CD4-positive, alpha-beta memory T cell (primary cell): ENCODE measurements around the gene NES. TPM values are rescaled to one million over a fixed set of nuclear protein-coding genes. Genes with fewer than 3 reads are reported as not detected.

Experiments used
- CTCF ChIA-PET: fragments of 350-600 bp; sonication (Branson Sonifier 250); formaldehyde crosslinking; loops from one replicate; lab custom pipeline; 2021; ENCODE audit warnings: inconsistent platforms; ENCODE audit not compliant: partially characterized antibody; lab: Charles Lee
- POLR2A ChIA-PET: fragments of 350-600 bp; sonication (Branson Sonifier 250); formaldehyde crosslinking; loops from one replicate; lab custom pipeline; 2021; ENCODE audit not compliant: partially characterized antibody; lab: Charles Lee
- DNase-seq, 5 donors: peaks; one replicate each; pipeline versions ENCODE4 v3.0.0 to v3.0.0-alpha.2; 2020 to 2022; ENCODE audit warnings: mixed read lengths in 1 of 5
- H3K27ac ChIP-seq: one replicate; pipeline ENCODE4 v1.7.0; 2013; ENCODE audit warnings: low read depth, low read length
- H3K27me3 ChIP-seq: 2 replicates; pipeline ENCODE4 v1.7.0; 2013; ENCODE audit warnings: mild to moderate bottlenecking, low read length, moderate library complexity; ENCODE audit not compliant: insufficient read depth
- H3K36me3 ChIP-seq: 2 replicates; pipeline ENCODE4 v1.7.0; 2013; ENCODE audit warnings: mild to moderate bottlenecking, low read length, moderate library complexity; ENCODE audit not compliant: insufficient read depth
- H3K4me1 ChIP-seq: 2 replicates; pipeline ENCODE4 v1.7.0; 2013; ENCODE audit warnings: mild to moderate bottlenecking, low read length, moderate library complexity; ENCODE audit not compliant: insufficient read depth
- H3K4me3 ChIP-seq, 2 donors: one replicate each; pipeline ENCODE4 v1.7.0; 2013; ENCODE audit warnings: low read length in 2 of 2, mild to moderate bottlenecking in 1 of 2
- H3K9me3 ChIP-seq, 2 donors: one replicate each; pipeline ENCODE4 v1.7.0; 2013; ENCODE audit warnings: low read length in 2 of 2, control low read depth in 1 of 2; ENCODE audit not compliant: control insufficient read depth in 1 of 2
- H3K27ac Mint-ChIP-seq, 7 donors: one replicate each; pipeline ENCODE4 v1.8.0; 2020 to 2021; ENCODE audit warnings: mixed read lengths in 7 of 7, mild to moderate bottlenecking in 6 of 7, inconsistent platforms in 3 of 7, moderate library complexity in 3 of 7
- H3K27me3 Mint-ChIP-seq, 2 donors: one replicate each; pipeline ENCODE4 v1.8.0; 2020 to 2021; ENCODE audit warnings: mixed read lengths in 2 of 2
- H3K36me3 Mint-ChIP-seq, 2 donors: one replicate each; pipeline ENCODE4 v1.8.0; 2020 to 2021; ENCODE audit warnings: mixed read lengths in 2 of 2, inconsistent platforms in 1 of 2, mild to moderate bottlenecking in 1 of 2
- H3K4me1 Mint-ChIP-seq, 4 donors: one replicate each; pipeline ENCODE4 v1.8.0; 2020 to 2021; ENCODE audit warnings: mixed read lengths in 4 of 4, mild to moderate bottlenecking in 1 of 4
- H3K4me3 Mint-ChIP-seq, 8 donors: one replicate each; pipeline ENCODE4 v1.8.0; 2020 to 2021; ENCODE audit warnings: mixed read lengths in 8 of 8, mild to moderate bottlenecking in 7 of 8, moderate library complexity in 6 of 8, inconsistent platforms in 3 of 8
- H3K9me3 Mint-ChIP-seq, 8 donors: one replicate each; pipeline ENCODE4 v1.8.0; 2020 to 2021; ENCODE audit warnings: mixed read lengths in 8 of 8, mild to moderate bottlenecking in 5 of 8, inconsistent platforms in 3 of 8, moderate library complexity in 1 of 8
- intact Hi-C: fragments of 100-400 bp; cut with micrococcal nuclease; formaldehyde crosslinking; loops from one replicate; pipeline ENCODE4 v1.15.1; 2023
- polyA plus RNA-seq, 2 donors: library from polyadenylated mRNA; unstranded; fragments of 300-500 nt; fragmentation: Illumina TruSeq; gene quantifications; one replicate each; pipeline ENCODE4 v1.2.3, GENCODE V29; 2021
- total RNA-seq, 2 experiments: library from RNA; stranded (reverse); gene quantifications; one replicate each; pipeline ENCODE4 v1.2.3, GENCODE V29; 2021

The NES gene
- total and polyA plus RNA-seq, 4 experiments from 2014 or later = not detected

DNA sequence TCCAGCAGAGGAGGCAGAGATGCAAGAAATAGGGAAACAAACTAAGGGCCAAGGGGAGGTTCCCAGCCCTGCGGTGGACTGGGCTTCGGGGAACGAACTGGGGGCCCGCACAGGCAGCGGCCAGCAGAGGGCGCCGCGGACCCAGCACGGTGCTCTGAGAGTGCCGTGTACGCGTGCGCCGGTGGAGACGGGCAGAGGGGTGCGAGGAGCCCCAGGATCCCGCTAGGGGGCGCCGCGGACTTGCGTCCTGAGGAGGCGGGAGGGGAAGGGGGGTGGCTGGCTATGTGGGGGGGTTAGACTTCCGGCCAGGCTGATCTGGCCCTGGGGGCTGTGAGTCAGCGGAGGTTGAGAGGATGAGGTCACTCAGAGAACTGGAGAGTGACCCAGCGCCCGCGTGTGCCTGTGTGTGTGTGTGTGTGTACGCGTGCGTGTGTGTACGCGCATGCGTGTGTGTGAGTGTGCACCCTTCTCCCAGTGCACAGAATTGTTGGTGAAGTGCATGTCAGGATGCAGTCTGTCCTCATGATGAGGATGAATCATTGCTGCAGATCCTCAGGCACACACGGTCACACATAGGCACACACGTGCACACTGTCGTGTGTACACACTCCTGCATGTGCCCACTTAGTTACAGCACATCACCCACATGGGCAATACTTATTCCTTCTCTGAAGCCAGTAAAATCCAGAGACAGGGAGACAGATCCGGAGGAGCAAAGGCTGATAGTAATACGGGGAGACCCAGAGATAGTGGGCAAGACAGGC is 17.0 kb downstream of the NES start:
- Mint-ChIP-seq H3K36me3 (no peaks in the 10 kb centered on the region), H3K4me3 (peak overlapping the region; percentile 45 to 74 (median 60)), H3K4me1 (peaks cover 30 to 69% (median 46%) of the 10 kb centered on the region in 4 donors), H3K27ac (peak overlapping the region in 6 of 7 donors; percentile 69 to 90 (median 84)), H3K27me3 (peaks cover 18 to 22% of the 10 kb centered on the region in 2 donors), H3K9me3 (no peaks in the 10 kb centered on the region)
- no peak overlapping the region for H3K27ac ChIP-seq
- CTCF ChIA-PET = interaction anchor here (0.6 to 7.8 kb wide), 24 partner anchors 11 to 275 kb away, joined by 3 to 153 read pairs (median 4); partner anchors contain the start of genes CRABP2, ISG20L2, MEF2D and METTL25B
- DNase-seq = peak; percentile 87 to 90 (median 88)
- intact Hi-C loops = loop anchor here (1.0 kb wide), 3 partner anchors 18 to 65 kb away; no protein-coding TSS in a partner anchor
- peak overlapping the region in 1 of 2 donors; percentile 9 for H3K4me3 ChIP-seq
- H3K27me3 ChIP-seq = peaks cover 10% of the 10 kb centered on the region
- no peaks in the 10 kb centered on the region for H3K9me3 ChIP-seq
- POLR2A ChIA-PET = interaction anchor here (2.6 kb wide), 1 partner anchor 46 kb away, joined by 9 read pairs; the partner anchor contains the start of gene CRABP2
- peaks cover 64% of the 10 kb centered on the region for H3K4me1 ChIP-seq
- no peaks in the 10 kb centered on the region for H3K36me3 ChIP-seq

DNA sequence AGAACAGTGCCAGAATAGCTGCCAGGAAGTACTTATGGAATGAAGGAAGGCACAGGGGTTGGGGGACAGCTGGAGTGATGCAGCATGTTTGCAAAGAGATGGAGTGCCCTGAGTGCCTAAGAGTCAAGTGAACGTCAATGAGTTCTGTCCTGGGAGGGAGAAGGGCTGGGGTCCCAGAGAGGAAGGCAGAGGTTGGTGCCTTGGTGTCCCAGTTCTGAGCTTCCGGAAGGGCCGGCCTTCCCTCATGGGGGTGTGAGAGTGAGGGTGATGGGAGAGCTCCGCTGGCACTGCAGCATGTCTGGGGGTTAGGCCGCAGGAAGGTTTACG is 17.6 kb downstream of the NES start:
- H3K36me3 Mint-ChIP-seq = no peaks in the 10 kb centered on the region

DNA sequence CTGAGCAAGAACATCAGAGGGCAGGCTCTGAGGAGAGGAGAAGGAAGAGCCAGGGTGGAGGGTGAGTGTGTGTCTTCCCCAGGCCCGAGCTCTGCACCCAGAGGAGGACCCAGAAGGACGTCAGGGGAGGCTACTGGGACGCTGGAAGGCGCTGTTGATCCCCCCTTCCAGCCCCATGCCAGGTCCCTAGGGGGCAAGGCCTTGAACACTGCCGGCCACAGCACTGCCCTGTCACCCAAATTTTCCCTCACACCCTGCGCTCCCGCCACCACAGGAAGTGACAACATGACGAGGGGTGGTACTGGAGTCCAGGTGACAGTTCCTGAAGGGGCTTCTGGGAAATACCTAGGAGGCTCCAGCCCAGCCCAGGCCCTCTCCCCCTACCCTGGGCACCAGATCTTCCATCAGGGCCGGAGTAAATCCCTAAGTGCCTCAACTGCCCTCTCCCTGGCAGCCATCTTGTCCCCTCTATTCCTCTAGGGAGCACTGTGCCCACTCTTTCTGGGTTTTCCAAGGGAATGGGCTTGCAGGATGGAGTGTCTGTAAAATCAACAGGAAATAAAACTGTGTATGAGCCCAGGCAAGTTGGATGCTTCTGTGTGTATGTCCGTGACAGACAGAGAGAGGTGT is 18.1 kb downstream of the NES start:
- POLR2A ChIA-PET = interaction anchor here (2.6 kb wide), 1 partner anchor 47 kb away, joined by 9 read pairs; the partner anchor contains the start of gene CRABP2
- no peak overlapping the region for H3K27ac ChIP-seq
- CTCF ChIA-PET = interaction anchor here (0.8 to 7.8 kb wide), 17 partner anchors 10 to 158 kb away, joined by 3 to 153 read pairs (median 5); partner anchors contain the start of genes CRABP2, ISG20L2, MEF2D and METTL25B
- DNase-seq = no peak
- Mint-ChIP-seq H3K4me1 (peaks cover 30 to 72% (median 46%) of the 10 kb centered on the region in 4 donors), H3K4me3 (peak overlapping the region in 3 of 8 donors; percentile 59 to 70 (median 63)), H3K9me3 (no peaks in the 10 kb centered on the region), H3K27ac (peak overlapping the region in 4 of 7 donors; percentile 53 to 90 (median 78)), H3K27me3 (peaks cover 25 to 32% of the 10 kb centered on the region in 2 donors), H3K36me3 (no peaks in the 10 kb centered on the region)
- H3K27me3 ChIP-seq = peaks cover 19% of the 10 kb centered on the region
- H3K9me3 ChIP-seq = no peaks in the 10 kb centered on the region
- H3K4me3 ChIP-seq = no peak overlapping the region
- intact Hi-C loops = no loop called here
- no peaks in the 10 kb centered on the region for H3K36me3 ChIP-seq
- H3K4me1 ChIP-seq = peaks cover 60% of the 10 kb centered on the region

More for the DNA sequence above, 17.6 kb downstream of the NES start:
- Histone ChIP-seq H3K9me3 (no peaks in the 10 kb centered on the region), H3K4me3 (peak overlapping the region; percentile 7 to 9), H3K27me3 (peaks cover 16% of the 10 kb centered on the region), H3K27ac (no peak overlapping the region), H3K4me1 (peaks cover 63% of the 10 kb centered on the region), H3K36me3 (no peaks in the 10 kb centered on the region)
- DNase-seq = no peak
- Mint-ChIP-seq H3K4me3 (peak overlapping the region; percentile 35 to 74 (median 60)), H3K9me3 (no peaks in the 10 kb centered on the region), H3K4me1 (peaks cover 30 to 72% (median 46%) of the 10 kb centered on the region in 4 donors), H3K27ac (peak overlapping the region in 6 of 7 donors; percentile 67 to 90 (median 78)), H3K27me3 (peaks cover 20 to 26% of the 10 kb centered on the region in 2 donors)
- ChIA-PET CTCF (interaction anchor here (0.8 to 7.8 kb wide), 14 partner anchors 10 to 159 kb away, joined by 3 to 153 read pairs (median 4); partner anchors contain the start of genes CRABP2, ISG20L2, MEF2D and METTL25B), POLR2A (interaction anchor here (2.6 kb wide), 1 partner anchor 47 kb away, joined by 9 read pairs; the partner anchor contains the start of gene CRABP2)
- intact Hi-C loops = no loop called here

DNA sequence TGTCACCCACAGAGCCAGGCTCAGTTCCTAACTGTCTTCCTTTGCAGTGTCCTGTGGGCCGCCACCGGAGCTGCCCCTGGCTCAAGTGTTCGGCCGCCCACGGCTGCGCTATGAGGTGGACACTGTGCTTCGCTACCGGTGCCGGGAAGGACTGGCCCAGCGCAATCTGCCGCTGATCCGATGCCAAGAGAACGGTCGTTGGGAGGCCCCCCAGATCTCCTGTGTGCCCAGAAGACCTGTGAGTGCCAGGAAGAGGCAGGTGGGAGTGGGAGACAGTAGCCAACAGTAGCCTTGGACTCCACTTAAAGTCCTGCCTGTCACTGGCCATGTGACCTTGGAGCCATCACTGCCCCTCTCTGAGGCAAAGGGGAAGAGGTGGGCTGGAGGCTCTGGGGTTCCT is 18.7 kb downstream of the NES start:
- H3K4me1 ChIP-seq = peaks cover 60% of the 10 kb centered on the region
- H3K9me3 Mint-ChIP-seq = no peaks in the 10 kb centered on the region
- POLR2A ChIA-PET = interaction anchor here (0.9 kb wide), 1 partner anchor 31 kb away, joined by 4 read pairs; no protein-coding TSS in a partner anchor
- H3K4me3 ChIP-seq = no peak overlapping the region
- H3K27ac Mint-ChIP-seq = peak overlapping the region in 3 of 7 donors; percentile 6 to 53 (median 34)
- intact Hi-C loops = no loop called here
- no peaks in the 10 kb centered on the region for H3K36me3 Mint-ChIP-seq
- CTCF ChIA-PET = interaction anchor here (0.9 to 7.8 kb wide), 8 partner anchors 9 to 67 kb away, joined by 3 to 153 read pairs (median 7); partner anchors contain the start of gene NES
- peaks cover 30 to 72% (median 46%) of the 10 kb centered on the region in 4 donors for H3K4me1 Mint-ChIP-seq
- H3K4me3 Mint-ChIP-seq = peak overlapping the region in 2 of 8 donors; percentile 4 to 46
- no peak for DNase-seq
- H3K27ac ChIP-seq = no peak overlapping the region
- no peaks in the 10 kb centered on the region for H3K36me3 ChIP-seq
- no peaks in the 10 kb centered on the region for H3K9me3 ChIP-seq
- H3K27me3 ChIP-seq = peaks cover 19% of the 10 kb centered on the region
- H3K27me3 Mint-ChIP-seq = peaks cover 28 to 37% of the 10 kb centered on the region in 2 donors

DNA sequence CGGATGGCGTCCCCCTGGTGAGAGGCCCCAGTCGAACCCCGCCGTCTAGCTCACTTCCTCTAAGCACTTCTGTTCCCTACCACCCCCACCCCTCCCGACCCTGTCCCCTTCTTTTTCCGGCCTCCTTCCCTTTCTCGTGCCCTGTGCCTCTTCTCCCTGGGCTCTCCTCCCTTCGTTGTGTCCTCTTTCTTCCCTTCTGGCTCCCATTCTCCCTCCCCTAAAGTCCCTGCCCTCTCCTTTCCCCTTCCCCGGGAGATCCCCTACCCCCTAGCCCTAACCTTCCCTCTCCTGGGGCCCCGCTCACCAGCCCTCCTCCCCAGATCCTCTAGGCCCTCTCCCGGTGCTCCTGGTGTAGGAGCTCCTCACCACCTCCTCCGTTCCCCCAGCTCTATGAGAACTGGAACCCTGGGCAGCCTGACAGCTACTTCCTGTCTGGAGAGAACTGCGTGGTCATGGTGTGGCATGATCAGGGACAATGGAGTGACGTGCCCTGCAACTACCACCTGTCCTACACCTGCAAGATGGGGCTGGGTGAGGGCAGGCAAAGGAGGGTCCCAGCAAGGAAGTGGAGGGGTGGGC is 19.4 kb downstream of the NES start:
- H3K9me3 ChIP-seq = no peaks in the 10 kb centered on the region
- ChIA-PET POLR2A (interaction anchor here (0.9 kb wide), 1 partner anchor 30 kb away, joined by 4 read pairs; no protein-coding TSS in a partner anchor), CTCF (interaction anchor here (0.7 to 7.8 kb wide), 13 partner anchors 9 to 177 kb away, joined by 3 to 153 read pairs (median 3); partner anchors contain the start of gene NES)
- peak overlapping the region in 1 of 2 donors; percentile 41 for H3K4me3 ChIP-seq
- peaks cover 60% of the 10 kb centered on the region for H3K4me1 ChIP-seq
- H3K27me3 ChIP-seq = peaks cover 19% of the 10 kb centered on the region
- Mint-ChIP-seq H3K36me3 (no peaks in the 10 kb centered on the region), H3K4me1 (peaks cover 30 to 72% (median 46%) of the 10 kb centered on the region in 4 donors), H3K27ac (peak overlapping the region in 4 of 7 donors; percentile 68 to 82 (median 71)), H3K4me3 (peak overlapping the region; percentile 63 to 89 (median 83)), H3K9me3 (peaks cover 0 to under 1% (median 0%) of the 10 kb centered on the region in 8 donors), H3K27me3 (peaks cover 34 to 43% of the 10 kb centered on the region in 2 donors)
- intact Hi-C loops = loop anchor here (1.0 kb wide), 1 partner anchor 32 kb away; no protein-coding TSS in a partner anchor
- DNase-seq = no peak
- no peaks in the 10 kb centered on the region for H3K36me3 ChIP-seq
- no peak overlapping the region for H3K27ac ChIP-seq
